Adrenal gland (tissue), 12 donors: ENCODE data around the gene TTC9C. TPM values are rescaled to one million over a fixed set of nuclear protein-coding genes. Genes with fewer than 3 reads are reported as not detected.
"Not testable (repeated sequence)": the region's sequence is repeated elsewhere in the genome, so short reads cannot be mapped to it uniquely, and the experiment has no call there.

Experiments
- DNase-seq, 7 donors: peaks; one replicate each; pipeline ENCODE4 v3.0.0-alpha.2; 2019 to 2020
- H3K27ac ChIP-seq, 5 donors: fragments of 200-600 bp; sonication (generic) in 4 of 5; 1 replicate in 3 of 5; 2 replicates in 2 of 5; pipeline versions ENCODE4 v1.5.1 to v1.8.0; 2016 to 2020; ENCODE audit warnings: mild to moderate bottlenecking in 1 of 5
- H3K27me3 ChIP-seq: fragments of 200-600 bp; 2 replicates; pipeline ENCODE4 v1.8.0; 2021
- H3K36me3 ChIP-seq, 2 donors: fragments of 200-600 bp; replicated peaks in 1 of 2; 1 replicate in 1 of 2; 2 replicates in 1 of 2; pipeline versions ENCODE4 v1.5.1 to v1.8.0; 2018 to 2022
- H3K4me1 ChIP-seq, 2 donors: fragments of 200-600 bp; replicated peaks in 1 of 2; 1 replicate in 1 of 2; 2 replicates in 1 of 2; pipeline versions ENCODE4 v1.5.1 to v1.8.0; 2018 to 2021
- H3K4me3 ChIP-seq, 4 donors: fragments of 200-600 bp; sonication (generic) in 3 of 4; one replicate each; pipeline ENCODE4 v1.5.1; 2016 to 2018
- H3K9me3 ChIP-seq, 3 donors: fragments of 200-600 bp; sonication (generic) in 1 of 3; replicated peaks in 1 of 3; 1 replicate in 2 of 3; 2 replicates in 1 of 3; pipeline versions ENCODE4 v1.5.1 to v1.8.0; 2016 to 2021
- CTCF ChIP-seq, 6 experiments: fragments of 450-650 bp in 4 of 6; fragments of 200-600 bp in 2 of 6; sonication (generic) in 1 of 6; IDR thresholded peaks; 1 replicate in 5 of 6; 2 replicates in 1 of 6; pipeline versions ENCODE4 v1.5.1 to v1.8.0; 2016 to 2021; ENCODE audit warnings: antibody characterized with exemption in 6 of 6, mild to moderate bottlenecking in 2 of 6, moderate library complexity in 1 of 6
- POLR2A ChIP-seq, 2 donors: fragments of 450-650 bp; IDR thresholded peaks; one replicate each; pipeline ENCODE4 v1.6.1; 2017; ENCODE audit warnings: antibody characterized with exemption in 2 of 2, mild to moderate bottlenecking in 2 of 2, moderate library complexity in 1 of 2
- WGBS, 4 donors: extraction: QIAGEN DNeasy Blood & Tissue Kit in 2 of 4; methylation state at CpG; one replicate each; pipeline versions ENCODE4 v1.1.5 to v1.1.7; 2013 to 2017; 5-methylcytosine and 5-hydroxymethylcytosine counted together
- intact Hi-C, 2 donors: fragments of 100-400 bp; cut with DNase I; formaldehyde crosslinking; loops; one replicate each; pipeline versions ENCODE4 v1.14.1 to v1.15.0; 2022 to 2023
- polyA plus RNA-seq, 3 donors: library from polyadenylated mRNA; stranded (reverse); fragments of 200-250 nt in 2 of 3; fragments of 350-450 nt in 1 of 3; fragmentation: Illumina TruSeq in 1 of 3; extraction: RNeasy Lipid Tissue Mini Kit (QIAGEN cat#74804) in 1 of 3; gene quantifications; one replicate each; pipeline ENCODE4 v1.2.3, GENCODE V29; 2013 to 2014
- total RNA-seq, 9 donors: library from RNA; depleted of rRNA in 4 of 9; stranded (reverse); fragments of >200 nt in 4 of 9; fragments of 120-200 nt in 1 of 9; fragmentation: NEBNext Ultra II Directional in 1 of 9; extraction: Animal tissue kit (Norgen Biotek cat#: 25700) in 1 of 9; gene quantifications; one replicate each; pipeline versions ENCODE4 v1.1.0 to v1.2.4, GENCODE V29; 2013 to 2023
- donor health status: healthy with polysubstance abuse.
- donor health status: Bipolar disorder and iron deficiency.
- donor health status: DM: yes; HTN: yes; CAD: no.
- donor health status: DM: no; HTN: no; CAD: no.
- donor health status: DM: no; HTN: no; CAD: no.
- donor health status: DM: yes; HTN: yes; CAD: no.

The TTC9C gene
- total and polyA plus RNA-seq, 12 donors = 10.7 to 93.9 (median 28.1) TPM

GRCh38 chr11:62726915-62727164 is 1.4 kb upstream of the TTC9C start:
- Histone ChIP-seq H3K27ac (peak overlapping the region; percentile 95 to 100 (median 96)), H3K27me3 (no peaks in the 10 kb centered on the region), H3K4me1 (peaks cover 22 to 47% of the 10 kb centered on the region in 2 donors), H3K9me3 (no peaks in the 10 kb centered on the region), H3K36me3 (peaks cover 0 to 31% of the 10 kb centered on the region in 2 donors), H3K4me3 (peak overlapping the region; percentile 0 to 79 (median 60))
- WGBS, 4 donors = 0% methylated on average over 3 to 37 of the region's 37 CpGs; no CpG with 5 or more reads in 1 of the 4 donors
- intact Hi-C loops = no loop called here
- TF ChIP-seq POLR2A (IDR thresholded peaks at IDR 0.05) = no peak
- DNase-seq = no peak

GRCh38 chr11:62727165-62727871 is 968 bp upstream of the TTC9C start, which contains the start of gene HNRNPUL2:
Gene HNRNPUL2 (minus strand): TSS chr11:62727457. CDS start chr11:62727156, 301 bp downstream.
- Histone ChIP-seq H3K9me3 (no peaks in the 10 kb centered on the region), H3K27me3 (no peaks in the 10 kb centered on the region), H3K27ac (peak within 1 kb of the TSS; percentile 95 to 100 (median 96)), H3K4me1 (peaks cover 22 to 47% of the 10 kb centered on the region in 2 donors), H3K4me3 (peak within 1 kb of the TSS; percentile 35 to 79 (median 60)), H3K36me3 (peaks cover 0 to 26% of the 10 kb centered on the region in 2 donors)
- WGBS, 4 donors = 0 to 1% (median 0%) methylated on average over 15 to 72 of the region's 72 CpGs
- peak; percentile 97 to 99 (median 98) for DNase-seq
- TF ChIP-seq CTCF (IDR thresholded peaks at IDR 0.05) (peak in 1 of 6 experiments; percentile 3), POLR2A (IDR thresholded peaks at IDR 0.05) (peak; percentile 83 to 95)
- intact Hi-C loops = no loop called here

- peak; percentile 87 to 97 (median 94) for DNase-seq
- Histone ChIP-seq H3K4me3 (peak overlapping the region in 3 of 4 donors; percentile 20 to 79 (median 77)), H3K27ac (peak overlapping the region; percentile 95 to 100 (median 96)), H3K27me3 (no peaks in the 10 kb centered on the region), H3K4me1 (peaks cover 22 to 48% of the 10 kb centered on the region in 2 donors), H3K9me3 (no peaks in the 10 kb centered on the region), H3K36me3 (peaks cover 0 to 21% of the 10 kb centered on the region in 2 donors)
- intact Hi-C loops = no loop called here
- TF ChIP-seq CTCF (IDR thresholded peaks at IDR 0.05) (no peak), POLR2A (IDR thresholded peaks at IDR 0.05) (no peak)
- 0 to 2% (median 0%) methylated on average over 20 of the region's 20 CpGs for WGBS, 4 donors
These were observed 465 bp upstream of the TTC9C start for GRCh38 chr11:62727872-62728170.

- Histone ChIP-seq H3K36me3 (peaks cover 0 to 22% of the 10 kb centered on the region in 2 donors), H3K4me3 (peak overlapping the region in 1 of 4 donors; percentile 79), H3K4me1 (peaks cover 12 to 33% of the 10 kb centered on the region in 2 donors)
- H3K9me3 ChIP-seq, H3K27ac ChIP-seq, DNase-seq, H3K27me3 ChIP-seq, intact Hi-C loops: not testable (repeated sequence)
- 83 to 86% (median 84%) methylated on average over 14 of the region's 14 CpGs for WGBS, 4 donors
These were observed 1.8 kb downstream of the TTC9C start for GRCh38 chr11:62730076-62730475.

GRCh38 chr11:62732830-62733229 is 4.5 kb downstream of the TTC9C start:
- H3K27ac ChIP-seq = no peak overlapping the region
- intact Hi-C loops = no loop called here
- no peaks in the 10 kb centered on the region for H3K9me3 ChIP-seq
- H3K4me1 ChIP-seq = peaks cover 7 to 28% of the 10 kb centered on the region in 2 donors
- H3K27me3 ChIP-seq = no peaks in the 10 kb centered on the region
- no peak for DNase-seq
- 74 to 84% (median 78%) methylated on average over 2 of the region's 2 CpGs for WGBS, 4 donors
- H3K36me3 ChIP-seq = peaks cover 0 to 50% of the 10 kb centered on the region in 2 donors
- TF ChIP-seq CTCF (IDR thresholded peaks at IDR 0.05) (peak in 1 of 6 experiments; percentile 8), POLR2A (IDR thresholded peaks at IDR 0.05) (no peak)
- no peak overlapping the region for H3K4me3 ChIP-seq
